MCF 10A (cell line): ENCODE results near the gene CMTM2. TPM values are rescaled to one million over a fixed set of nuclear protein-coding genes. Genes with fewer than 3 reads are reported as not detected.

Experiments used
- BruUV-seq: library from RNA; stranded (reverse); fragments of 400-500 nt; replicated peaks from 2 replicates; lab custom pipeline; 2021; lab: Mats Ljungman, UMichigan
- CTCF ChIA-PET: fragments of 300-600 bp; sonication (Branson Sonifier 250); formaldehyde crosslinking; extraction: SDS; loops from one replicate; lab custom pipeline; 2021; ENCODE audit warnings: antibody characterized with exemption, inconsistent platforms; lab: Yijun Ruan, JAX
- POLR2A ChIA-PET: fragments of 300-600, 350-650 bp; sonication (Branson Sonifier 250); formaldehyde crosslinking; extraction: SDS; loops from one replicate; lab custom pipeline; 2020; ENCODE audit warnings: antibody characterized with exemption, inconsistent platforms; lab: Yijun Ruan, JAX
- DNase-seq: peaks from one replicate; pipeline ENCODE4 v3.0.0-alpha.2; 2018; ENCODE audit not compliant: unreplicated experiment
- H3K27ac Mint-ChIP-seq: one replicate; pipeline ENCODE4 v1.8.0; 2022; ENCODE audit warnings: mild to moderate bottlenecking, low read depth, mixed read lengths; ENCODE audit not compliant: unreplicated experiment
- H3K27me3 Mint-ChIP-seq: one replicate; pipeline ENCODE4 v1.8.0; 2022; ENCODE audit warnings: mixed read lengths; ENCODE audit not compliant: insufficient read depth, unreplicated experiment
- H3K36me3 Mint-ChIP-seq: one replicate; pipeline ENCODE4 v1.8.0; 2022; ENCODE audit warnings: mild to moderate bottlenecking, moderate library complexity, mixed read lengths; ENCODE audit not compliant: insufficient read depth, unreplicated experiment
- H3K4me1 Mint-ChIP-seq: one replicate; pipeline ENCODE4 v1.8.0; 2022; ENCODE audit warnings: mixed read lengths; ENCODE audit not compliant: insufficient read depth, unreplicated experiment
- H3K4me3 Mint-ChIP-seq: one replicate; pipeline ENCODE4 v1.8.0; 2022; ENCODE audit warnings: mild to moderate bottlenecking, moderate library complexity, mixed read lengths; ENCODE audit not compliant: unreplicated experiment
- H3K9me3 Mint-ChIP-seq: one replicate; pipeline ENCODE4 v1.8.0; 2022; ENCODE audit warnings: mixed read lengths; ENCODE audit not compliant: unreplicated experiment
- CTCF ChIP-seq: fragments of 200-600 bp; IDR thresholded peaks from one replicate; pipeline ENCODE4 v1.8.0; 2022; ENCODE audit warnings: antibody characterized with exemption, mild to moderate bottlenecking; ENCODE audit not compliant: unreplicated experiment
- intact Hi-C: fragments of 100-400 bp; cut with micrococcal nuclease; formaldehyde crosslinking; loops from 2 replicates; pipeline ENCODE4 v1.14.1; 2022
- total RNA-seq: library from RNA; stranded (reverse); gene quantifications from 2 replicates; pipeline ENCODE4 v1.2.3, GENCODE V29; 2022

CMTM2 gene
- total RNA-seq, 1 experiment from 2014 or later = not detected

GRCh38 chr16:66548868-66549267, 30.4 kb upstream of the CMTM2 start:
- no peak for DNase-seq
- Mint-ChIP-seq H3K9me3 (no peaks in the 10 kb centered on the region), H3K4me3 (peak overlapping the region; percentile 81), H3K27me3 (no peaks in the 10 kb centered on the region), H3K27ac (peak overlapping the region; percentile 75), H3K4me1 (peaks cover 33% of the 10 kb centered on the region), H3K36me3 (peaks cover 25% of the 10 kb centered on the region)
- BruUV-seq = no TSS peak
- no peak for TF ChIP-seq CTCF
- CTCF ChIA-PET = interaction anchor here (0.9 to 1.1 kb wide), 2 partner anchors 9 to 55 kb away, joined by 3 to 4 read pairs; no protein-coding TSS in a partner anchor
- POLR2A ChIA-PET = interaction anchor here (0.6 to 7.6 kb wide), 8 partner anchors 11 to 371 kb away, joined by 3 to 97 read pairs (median 4); no protein-coding TSS in a partner anchor
- intact Hi-C loops = no loop called here

DNA sequence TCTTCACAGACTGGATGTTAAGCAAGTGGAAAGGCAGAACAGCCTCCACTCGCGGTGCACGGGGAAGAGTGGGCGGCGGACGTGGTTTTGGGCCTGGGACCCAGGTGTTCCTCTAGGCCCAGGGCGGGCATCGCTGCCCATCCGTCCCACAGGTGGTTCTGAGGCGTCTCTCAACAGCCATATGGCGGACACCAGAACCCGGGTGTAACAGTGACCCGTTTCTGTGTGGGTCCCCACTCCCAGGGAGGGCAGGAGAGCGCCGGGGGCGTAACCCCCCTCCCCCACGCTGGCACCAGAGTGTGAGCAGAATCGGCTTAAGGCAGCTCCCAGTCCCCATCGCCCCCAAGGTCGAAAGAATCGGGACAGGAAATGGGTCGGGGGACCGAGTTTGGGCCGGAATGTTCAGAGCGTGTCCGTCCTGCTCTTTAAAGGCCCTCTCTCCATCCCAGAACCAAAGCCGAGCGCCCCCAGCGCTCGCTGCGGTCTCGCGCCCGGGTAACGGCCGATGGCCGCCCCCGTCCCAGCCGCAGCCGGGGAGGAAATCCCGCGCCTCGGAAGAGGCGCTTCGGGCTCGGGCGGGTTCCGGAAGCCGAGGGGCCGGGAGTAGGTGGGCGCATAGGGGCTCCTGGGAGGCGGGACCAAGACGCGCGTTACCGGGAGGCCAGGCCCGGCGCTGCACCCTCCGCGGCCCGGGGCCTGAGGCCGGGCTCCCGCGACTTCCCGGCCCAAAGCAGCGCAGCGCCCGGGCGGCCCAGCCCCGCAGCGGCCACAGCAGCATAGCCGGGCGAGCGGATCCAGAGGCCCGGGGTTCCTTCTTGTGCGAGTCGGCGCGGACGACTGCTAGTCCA, 29.8 kb upstream of the CMTM2 start, which contains the start of gene TK2:
TK2 (minus strand) TSS at position 839 of the 848 bp plus-strand sequence; CDS start at position 778, 61 bp downstream.
- intact Hi-C loops = loop anchor here (2.0 to 10.0 kb wide), 2 partner anchors 67 to 145 kb away; no protein-coding TSS in a partner anchor
- H3K4me1 Mint-ChIP-seq = peaks cover 39% of the 10 kb centered on the region
- DNase-seq = no peak
- no peak for TF ChIP-seq CTCF
- ChIA-PET POLR2A (interaction anchor here (0.6 to 7.6 kb wide), 11 partner anchors 10 to 371 kb away, joined by 3 to 97 read pairs (median 3); no protein-coding TSS in a partner anchor), CTCF (interaction anchor here (0.9 to 1.6 kb wide), 3 partner anchors 10 to 54 kb away, joined by 3 to 4 read pairs (median 4); no protein-coding TSS in a partner anchor)
- H3K9me3 Mint-ChIP-seq = no peaks in the 10 kb centered on the region
- peak within 1 kb of the TSS; percentile 81 for H3K4me3 Mint-ChIP-seq
- peak within 1 kb of the TSS; percentile 75 for H3K27ac Mint-ChIP-seq
- BruUV-seq = TSS peak; percentile 48
- no peaks in the 10 kb centered on the region for H3K27me3 Mint-ChIP-seq
- peaks cover 30% of the 10 kb centered on the region for H3K36me3 Mint-ChIP-seq

DNA sequence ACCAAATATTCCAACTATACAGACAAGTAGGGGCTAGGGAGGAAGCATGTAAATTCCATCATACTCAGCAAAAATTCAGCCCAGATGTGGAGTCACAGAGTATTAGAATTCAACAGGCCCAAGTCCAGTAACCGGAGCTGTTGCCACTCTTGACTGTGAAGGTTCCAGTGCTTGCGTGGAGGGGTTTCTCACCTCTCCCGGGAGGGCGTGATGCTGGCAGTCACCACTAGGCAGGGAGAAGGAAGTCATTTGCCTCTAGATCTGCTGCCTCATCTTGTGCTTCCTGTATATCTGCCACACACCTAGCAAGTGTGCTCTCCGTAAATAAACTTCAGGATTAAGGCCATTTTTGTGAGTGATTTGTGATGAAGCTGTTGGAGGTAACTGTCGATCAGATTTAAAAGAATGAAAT, 27.9 kb upstream of the CMTM2 start:
- Mint-ChIP-seq H3K4me1 (peaks cover 57% of the 10 kb centered on the region), H3K36me3 (peaks cover 25% of the 10 kb centered on the region), H3K27me3 (no peaks in the 10 kb centered on the region), H3K27ac (no peak overlapping the region), H3K9me3 (no peaks in the 10 kb centered on the region), H3K4me3 (peak overlapping the region; percentile 89)
- CTCF ChIA-PET = interaction anchor here (0.7 to 2.4 kb wide), 10 partner anchors 12 to 192 kb away, joined by 3 to 17 read pairs (median 4); no protein-coding TSS in a partner anchor
- no TSS peak for BruUV-seq
- intact Hi-C loops = loop anchor here (2.0 to 10.0 kb wide), 2 partner anchors 69 to 147 kb away; no protein-coding TSS in a partner anchor
- POLR2A ChIA-PET = interaction anchor here (0.7 to 7.6 kb wide), 8 partner anchors 12 to 279 kb away, joined by 3 to 97 read pairs (median 7); partner anchors contain the start of gene NAE1
- no peak for TF ChIP-seq CTCF
- DNase-seq = peak; percentile 38
